H1 (cell line): ENCODE measurements around the gene ALG14.

Source experiments
- CTCF ChIP-seq, 3 experiments: IDR thresholded peaks; 1 replicate in 2 of 3; 2 replicates in 1 of 3; pipeline versions ENCODE4 v1.5.1 to v1.6.1; 2011; ENCODE audit warnings: low read length in 3 of 3, mild to moderate bottlenecking in 3 of 3, inconsistent platforms in 2 of 3, low read depth in 1 of 3, moderate library complexity in 1 of 3; ENCODE audit not compliant: insufficient read depth in 1 of 3; ENCODE audit errors: control extremely low read depth in 1 of 3
- EZH2 ChIP-seq: fragments of 200-600 bp; sonication (generic); IDR thresholded peaks from 2 replicates; pipeline ENCODE4 v1.7.1; 2012; ENCODE audit warnings: low read depth, mild to moderate bottlenecking, moderate library complexity, low read length, inconsistent platforms; ENCODE audit not compliant: severe bottlenecking
- POLR2A ChIP-seq, 2 experiments: IDR thresholded peaks; 1 replicate in 1 of 2; 2 replicates in 1 of 2; pipeline ENCODE4 v1.6.1; 2011; ENCODE audit warnings: low read depth in 2 of 2, low read length in 2 of 2, mild to moderate bottlenecking in 2 of 2; ENCODE audit errors: control extremely low read depth in 1 of 2

- no peak for TF ChIP-seq EZH2
- no peak for TF ChIP-seq CTCF (IDR thresholded peaks at IDR 0.05; ENCODE audit: control extremely low read depth in 1 of 3, insufficient read depth in 1 of 3, low read depth in 1 of 3, low read length in 3 of 3)
- TF ChIP-seq POLR2A (IDR thresholded peaks at IDR 0.05; ENCODE audit: control extremely low read depth in 1 of 2, low read depth in 2 of 2, low read length in 2 of 2) = no peak
Measured at GRCh38 chr1:94978401-94978800, 94.3 kb downstream of the ALG14 start.
